ENCODE measurements around the gene NME4.

Gene NME4

DNA sequence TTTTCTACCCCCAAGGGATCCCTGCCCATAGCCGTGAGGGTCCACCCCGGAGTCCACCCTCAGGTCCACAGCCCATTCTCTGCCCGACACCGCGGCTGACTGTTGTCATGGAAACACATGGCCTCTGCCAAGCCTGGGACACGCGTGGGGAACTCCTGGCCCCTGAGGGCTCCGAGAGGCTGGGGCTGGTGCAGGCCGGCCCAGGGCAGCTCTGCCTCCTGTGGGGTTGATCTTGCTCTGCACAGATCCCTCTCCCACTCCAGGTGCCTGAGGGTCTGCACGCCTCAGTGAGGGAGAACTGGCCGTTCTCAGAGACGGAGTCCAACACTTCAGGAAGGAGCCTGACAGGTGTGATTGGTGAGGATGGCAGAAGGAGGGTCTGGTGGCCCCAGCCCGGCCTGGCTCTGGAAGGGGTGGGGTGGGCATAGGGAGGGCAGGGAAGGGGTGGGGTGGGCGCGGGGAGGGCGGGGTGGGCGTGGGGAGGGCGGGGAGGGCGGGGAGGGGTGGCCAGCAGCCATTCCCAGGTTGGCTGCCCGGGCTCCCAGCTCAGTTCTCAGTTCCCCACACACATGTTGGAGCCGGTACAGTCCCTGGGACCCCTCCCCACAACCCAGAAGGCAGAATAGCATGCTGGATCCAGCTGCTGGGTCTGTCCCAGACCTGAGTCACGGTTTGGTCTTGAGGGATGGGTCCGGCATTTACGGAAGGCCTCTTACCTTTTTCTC lies 33.1 kb upstream of the NME4 start:
- no peak for DNase-seq

DNA sequence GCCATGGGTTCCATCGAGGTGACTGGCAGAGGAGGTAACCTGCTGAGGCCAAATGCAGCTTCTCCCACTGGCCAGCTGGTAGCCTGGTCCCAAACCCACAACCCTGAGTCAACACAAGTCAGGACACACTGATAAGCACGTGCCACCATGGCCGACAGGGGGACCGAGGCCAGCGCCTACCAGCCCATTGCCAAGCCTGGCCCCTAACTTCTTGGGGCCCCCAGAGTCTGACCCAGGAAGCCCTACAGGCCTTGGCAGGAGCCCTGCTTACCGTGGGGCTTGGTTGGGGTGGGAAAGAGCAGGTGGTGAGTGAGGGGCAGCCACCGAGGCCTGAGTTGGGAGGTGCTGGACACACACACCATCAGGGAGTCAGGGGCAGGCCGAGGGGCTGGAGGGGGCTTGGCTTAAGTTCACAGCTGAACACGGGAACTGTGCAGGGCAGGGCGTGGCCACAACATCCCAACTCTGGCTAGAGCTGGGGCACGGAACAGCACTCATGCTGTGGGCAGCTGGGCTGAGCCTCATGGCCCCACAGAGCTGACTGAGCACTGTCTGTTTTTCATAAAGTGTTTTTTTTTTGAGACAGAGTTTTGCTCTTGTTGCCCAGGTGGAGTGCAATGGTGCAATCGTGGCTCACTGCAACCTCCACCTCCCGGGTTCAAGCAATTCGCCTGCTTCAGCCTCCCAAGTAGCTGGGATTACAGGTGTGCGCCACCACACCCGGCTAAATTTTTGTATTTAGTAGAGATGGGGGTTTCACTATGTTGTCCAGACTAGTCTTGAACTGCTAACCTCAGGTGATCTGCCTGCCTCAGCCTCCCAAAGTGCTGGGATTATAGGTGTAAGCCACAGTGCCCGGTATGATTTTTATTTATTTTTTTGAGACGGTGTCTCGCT lies 32.2 kb upstream of the NME4 start:
- no peak for DNase-seq

DNA sequence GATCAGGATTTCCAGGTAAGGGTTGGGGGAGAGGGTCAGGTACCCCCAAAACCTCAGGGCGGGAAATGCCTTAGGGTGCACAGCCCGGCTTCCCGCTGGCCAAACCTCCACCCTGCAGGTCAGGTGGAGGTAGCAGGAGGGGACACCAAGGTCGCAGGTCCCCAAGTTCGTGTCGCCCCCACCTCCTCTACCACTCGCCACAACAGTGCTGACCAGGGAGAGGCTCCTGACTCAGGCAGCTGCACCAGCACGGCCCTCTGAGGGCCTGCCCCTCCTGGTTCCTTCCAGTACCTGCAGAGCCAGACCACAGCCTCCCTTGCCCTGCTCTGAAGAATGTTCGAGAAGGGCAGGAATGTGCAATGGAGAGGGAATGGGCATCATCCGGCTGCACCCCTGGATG lies 30.5 kb upstream of the NME4 start:
- DNase-seq, result no peak

DNA sequence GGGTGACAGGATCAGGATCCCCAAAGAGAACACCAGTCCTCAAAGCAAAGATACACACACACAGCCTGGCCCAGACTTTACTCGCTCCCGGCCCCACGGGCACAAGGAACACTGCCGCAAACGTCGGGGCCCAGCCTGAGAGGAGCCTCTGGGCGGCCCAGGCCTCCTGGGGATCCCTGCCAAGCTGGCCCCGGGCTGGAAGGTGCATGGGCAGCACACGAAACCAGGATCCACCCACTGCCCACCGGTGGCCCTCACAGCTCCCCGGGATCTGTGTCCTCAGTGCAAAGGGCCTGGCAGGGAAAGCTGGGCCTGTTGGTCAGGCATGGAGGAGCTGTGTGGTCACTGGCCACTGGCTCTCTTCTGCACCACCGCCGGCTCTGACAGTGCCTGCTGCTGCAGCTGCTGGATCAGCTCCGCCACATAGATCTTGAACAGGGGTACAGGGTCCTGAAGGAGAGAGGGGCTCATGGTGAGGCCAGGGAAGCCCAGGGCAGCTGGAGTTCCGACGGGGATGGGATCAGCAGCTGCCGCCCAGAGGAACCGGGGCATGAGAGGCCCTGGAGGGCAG lies 29.6 kb upstream of the NME4 start:
- no peak for DNase-seq

DNA sequence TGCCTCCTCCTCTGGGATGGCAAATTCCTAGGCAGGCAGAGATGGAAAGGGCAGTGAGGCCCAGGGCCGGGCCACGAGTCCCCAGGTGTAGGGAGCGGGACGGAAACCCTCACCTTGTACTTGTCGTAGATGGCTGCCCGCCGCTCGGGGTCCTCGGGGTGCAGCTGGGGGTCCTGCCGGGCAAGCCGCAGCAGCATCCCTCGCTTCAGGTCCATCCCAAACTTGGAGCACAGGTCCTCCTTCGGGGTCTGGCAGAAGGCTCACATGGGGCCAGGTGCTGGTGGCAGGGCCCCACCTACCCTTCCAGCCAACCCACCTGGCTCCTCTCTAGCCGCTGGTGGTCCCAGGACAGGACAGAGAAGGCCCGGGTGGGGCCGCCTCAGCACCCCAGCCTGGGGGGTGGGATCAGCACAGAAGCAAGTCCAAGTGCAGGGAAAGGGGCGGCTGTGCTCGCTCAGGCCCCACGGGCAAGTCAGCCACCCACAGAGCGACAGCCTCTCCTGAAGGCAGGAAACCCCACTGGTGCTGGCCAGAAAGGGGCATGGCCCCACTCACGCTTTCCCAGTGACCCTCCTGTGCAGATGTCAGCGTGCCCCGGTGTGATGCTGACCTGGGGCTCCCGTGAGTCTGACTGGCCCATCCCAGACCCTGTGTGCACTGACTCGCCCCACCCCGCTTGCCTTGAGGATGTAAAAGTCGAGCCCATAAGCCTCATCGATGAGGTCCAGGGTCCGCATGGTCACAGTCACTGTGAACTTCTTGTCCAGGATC lies 28.4 kb upstream of the NME4 start:
- DNase-seq, result no peak

DNA sequence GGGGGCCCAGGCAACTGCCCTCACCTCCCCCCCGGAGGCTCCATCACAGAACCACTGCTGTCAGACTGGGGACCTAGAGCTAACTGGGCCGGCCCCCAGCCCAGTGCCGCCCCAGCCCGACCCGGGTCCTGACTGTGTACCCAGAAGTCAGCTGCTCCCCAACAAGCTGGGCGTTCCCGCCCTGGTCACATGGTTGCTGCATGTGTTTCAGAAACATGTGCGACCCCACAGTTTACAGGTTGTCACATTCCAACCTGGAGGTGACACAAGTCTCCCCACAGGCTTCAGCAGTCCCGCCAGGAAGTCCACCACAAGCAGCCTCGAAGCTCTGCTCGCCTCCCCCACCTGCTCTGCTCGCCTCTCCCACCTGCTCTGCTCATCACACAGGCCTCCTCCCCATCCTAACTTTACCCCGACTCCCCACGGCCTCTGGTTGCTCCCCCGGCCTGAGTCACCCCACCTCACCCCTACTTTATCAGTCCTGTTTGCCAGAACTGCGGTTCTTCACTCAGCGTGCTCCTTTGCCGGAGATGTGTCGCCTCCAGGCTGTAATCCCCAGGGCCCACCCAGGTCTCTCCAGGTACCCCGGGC lies 27.6 kb upstream of the NME4 start:
- no peak for DNase-seq

DNA sequence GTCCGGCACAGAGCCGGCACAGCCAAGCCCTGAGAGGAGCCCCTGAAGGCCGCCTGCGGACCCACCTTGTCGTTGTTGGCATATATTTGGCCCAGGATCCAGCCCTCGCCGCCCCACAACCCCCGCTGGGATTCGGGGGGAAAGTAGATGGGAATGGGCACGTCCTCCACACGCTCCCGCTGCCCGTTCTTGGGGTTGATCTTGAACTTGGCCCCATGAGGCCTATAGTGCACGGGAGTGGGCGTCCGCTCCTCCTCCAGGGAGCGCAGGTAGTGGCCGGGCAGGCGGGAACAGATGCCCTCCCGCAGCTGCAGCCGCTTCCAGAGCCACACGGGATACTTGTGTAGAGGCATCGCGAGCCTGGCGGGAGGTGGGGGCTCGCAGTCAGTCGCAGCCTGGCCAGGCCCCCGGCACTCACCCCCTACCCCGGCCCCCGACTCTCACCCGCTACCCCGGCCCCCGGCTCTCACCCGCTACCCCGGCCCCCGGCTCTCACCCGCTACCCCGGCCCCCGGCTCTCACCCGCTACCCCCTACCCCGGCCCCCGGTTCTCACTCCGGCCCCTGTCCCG lies 27.0 kb upstream of the NME4 start:
- DNase-seq, result no peak

DNA sequence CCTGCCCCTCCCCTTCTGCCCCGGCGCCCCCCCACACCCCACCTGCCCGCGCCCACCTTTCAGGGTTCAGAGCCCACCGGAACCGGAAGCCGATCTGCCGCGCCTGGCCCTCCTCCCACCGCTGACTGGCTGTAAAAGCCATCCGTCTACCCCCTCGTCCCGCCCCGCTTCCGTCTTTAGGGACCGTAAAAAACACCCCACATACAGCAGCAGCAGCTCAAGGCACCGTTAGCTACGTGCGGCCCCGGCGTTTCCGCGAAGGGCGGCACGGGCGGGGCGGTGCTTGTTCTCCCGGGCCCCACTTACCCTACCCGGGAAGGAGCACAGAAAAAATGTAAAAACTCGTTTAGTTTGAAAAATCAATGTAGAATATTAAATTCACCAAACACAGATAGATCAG lies 26.6 kb upstream of the NME4 start, which contains the start of gene MRPL28:
Gene MRPL28, minus strand, starts transcription at position 96 of the 400 bp plus-strand sequence. CDS start 320 bp downstream, outside the sequence.
- DNase-seq, result peak; percentile 93

DNA sequence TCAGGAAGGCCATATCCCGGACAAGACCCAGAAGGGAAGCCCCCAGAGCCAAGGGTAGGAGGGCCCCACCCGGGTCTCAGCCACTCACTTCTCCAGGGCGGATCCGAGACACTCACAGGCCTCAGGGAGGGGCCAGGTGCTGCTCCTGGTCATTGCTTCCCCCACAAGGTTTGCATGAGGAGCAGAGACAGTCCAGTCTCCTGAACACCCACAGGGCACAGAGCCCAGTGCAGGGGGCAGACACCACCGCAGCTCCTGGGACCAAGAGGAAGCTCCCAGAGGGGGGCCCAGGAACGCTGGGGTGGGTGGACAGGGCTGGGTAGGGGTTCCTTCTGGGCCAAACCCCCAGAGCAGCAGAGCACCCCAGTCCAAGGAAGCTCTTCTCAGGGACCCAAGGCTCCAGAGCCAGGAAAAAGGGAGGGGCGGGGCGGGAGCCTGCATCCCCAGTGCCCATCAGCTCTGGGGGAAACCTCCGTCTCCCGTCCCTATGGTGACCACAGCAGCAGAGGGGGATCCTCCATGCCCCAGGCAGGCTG lies 26.0 kb upstream of the NME4 start:
- DNase-seq, result no peak

DNA sequence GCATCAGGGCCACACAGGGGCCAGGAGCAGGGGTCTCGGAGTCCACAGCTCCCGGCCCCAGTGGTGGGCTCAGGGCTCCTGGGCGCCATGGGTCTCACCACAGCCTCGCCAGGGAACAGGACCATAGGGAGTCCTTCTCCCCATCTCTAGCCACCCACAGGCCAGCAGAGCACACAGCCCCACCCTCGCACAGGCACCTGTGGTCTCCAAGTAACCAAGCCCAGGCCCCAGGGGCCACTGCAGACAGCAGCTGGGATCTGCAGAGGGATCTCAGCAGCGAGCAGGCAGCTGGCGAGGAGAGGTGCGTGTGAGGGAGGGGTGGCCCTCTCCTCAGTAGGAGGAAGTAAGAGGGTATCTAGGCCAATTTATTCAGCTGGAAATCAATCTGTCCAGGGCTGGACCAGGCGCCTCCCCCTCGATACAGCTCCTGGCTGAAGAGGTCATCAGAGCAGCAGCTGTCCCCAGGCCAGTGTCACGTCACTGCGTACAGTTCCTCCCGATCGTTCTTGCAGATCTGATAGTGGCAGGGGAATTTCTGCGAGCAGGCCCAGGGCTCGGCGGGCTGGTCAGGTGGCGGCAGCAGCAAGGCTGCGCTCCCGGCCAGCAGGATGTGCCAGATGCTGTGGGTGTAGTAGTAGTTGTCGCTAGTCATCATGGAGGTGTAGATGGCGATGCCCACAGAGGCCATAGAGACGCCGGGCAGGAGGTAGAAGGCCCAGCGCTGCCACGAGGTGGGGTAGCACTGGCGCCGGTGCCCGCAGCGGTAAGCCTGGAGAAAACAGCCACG lies 25.3 kb upstream of the NME4 start:
- DNase-seq, result no peak

DNA sequence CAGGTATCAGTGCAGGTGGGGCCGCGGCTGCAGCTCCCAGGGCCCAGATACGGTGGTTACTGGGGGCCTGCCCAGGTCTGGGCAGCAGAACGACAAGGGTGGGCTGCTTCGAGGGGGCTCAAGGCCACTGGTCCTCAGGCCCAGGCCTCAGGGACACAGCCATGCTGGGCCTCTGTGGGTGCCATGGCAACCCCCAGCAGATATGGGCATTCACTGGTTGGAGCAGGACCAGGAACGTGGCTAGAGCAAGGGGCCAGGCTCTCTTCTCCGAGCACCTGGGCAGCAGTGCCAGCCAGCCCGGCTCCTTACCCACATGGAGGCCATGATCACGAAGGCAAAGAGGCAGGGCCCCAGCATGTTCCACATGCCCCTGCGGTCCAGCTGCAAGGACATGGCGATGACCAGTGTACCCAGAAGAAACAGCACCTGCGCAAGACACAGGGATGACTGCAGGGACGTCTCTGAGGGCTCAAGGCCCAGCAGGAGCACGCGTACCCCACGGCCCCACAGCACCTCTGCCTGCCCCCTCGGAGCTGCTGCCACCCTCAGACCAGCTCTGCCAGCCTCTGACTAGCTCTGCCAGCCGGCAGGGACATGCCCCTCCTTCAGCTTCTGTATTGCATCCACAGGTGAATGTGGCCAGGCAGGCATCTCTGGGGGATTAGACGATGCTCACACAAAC lies 24.6 kb upstream of the NME4 start:
- no peak for DNase-seq

DNA sequence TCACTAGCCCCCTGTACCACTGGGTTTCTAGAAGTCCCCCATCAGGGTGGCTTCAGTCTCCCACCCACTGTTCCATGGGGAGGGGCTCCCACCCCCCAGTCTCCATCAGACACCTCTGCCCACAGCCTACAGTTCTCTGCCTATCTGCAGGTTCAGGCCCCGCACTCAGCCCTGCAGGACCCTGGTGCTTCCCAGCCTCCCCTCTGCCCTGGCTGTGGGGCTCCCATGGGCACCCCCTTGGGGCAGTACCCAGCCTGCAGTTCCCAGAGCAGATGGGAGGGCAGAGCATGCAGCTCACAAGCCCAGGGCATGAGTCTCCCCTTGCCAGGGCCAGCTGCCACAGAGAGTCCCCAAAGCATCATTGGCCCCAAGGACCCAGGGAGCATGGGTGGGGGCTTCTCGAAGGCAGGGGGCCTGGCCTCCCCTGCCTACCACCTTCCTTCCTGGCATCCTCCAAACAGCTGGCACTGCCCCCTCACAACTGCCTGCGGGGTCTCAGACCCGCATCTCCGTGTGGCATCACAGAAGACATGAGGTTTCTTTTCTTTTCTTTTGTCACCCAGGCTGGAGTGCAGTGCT lies 23.9 kb upstream of the NME4 start:
- no peak for DNase-seq

DNA sequence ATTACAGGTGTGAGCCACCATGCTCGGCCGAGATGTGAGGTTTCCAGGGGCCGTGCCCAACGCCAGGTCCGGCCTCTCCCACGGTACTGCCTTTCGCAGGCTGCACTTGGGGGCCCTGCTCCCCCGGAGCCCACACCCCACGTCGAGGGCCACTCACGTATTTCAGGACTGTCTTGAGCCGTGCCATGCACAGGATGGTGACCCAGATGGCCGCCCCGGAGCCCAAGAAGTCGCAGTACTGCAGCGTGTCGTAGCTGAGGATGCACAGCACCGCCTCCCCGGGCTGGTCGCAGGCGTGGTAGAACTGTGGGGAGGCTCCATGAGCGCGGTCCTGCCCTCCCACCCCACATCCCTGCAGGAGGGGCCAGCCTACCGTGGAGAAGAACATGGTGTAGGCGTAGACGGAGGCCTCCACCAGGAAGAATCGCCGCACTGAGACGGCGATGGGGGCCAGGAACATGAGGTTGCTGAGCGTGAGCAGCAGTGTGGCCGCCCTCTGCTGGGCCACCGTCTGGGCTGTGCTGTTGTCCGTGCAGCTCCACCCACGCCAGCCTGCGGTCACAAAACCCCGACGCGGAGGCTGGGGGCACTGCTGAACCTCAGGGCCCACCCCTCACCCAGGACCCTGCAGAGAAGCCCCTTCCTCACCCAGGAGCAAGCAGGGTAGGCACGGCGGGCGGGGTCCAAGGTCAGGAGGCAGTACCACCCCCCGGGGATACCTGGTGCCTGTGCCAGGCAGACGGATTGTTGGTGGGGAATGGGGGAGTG lies 23.0 kb upstream of the NME4 start:
- DNase-seq, result no peak

DNA sequence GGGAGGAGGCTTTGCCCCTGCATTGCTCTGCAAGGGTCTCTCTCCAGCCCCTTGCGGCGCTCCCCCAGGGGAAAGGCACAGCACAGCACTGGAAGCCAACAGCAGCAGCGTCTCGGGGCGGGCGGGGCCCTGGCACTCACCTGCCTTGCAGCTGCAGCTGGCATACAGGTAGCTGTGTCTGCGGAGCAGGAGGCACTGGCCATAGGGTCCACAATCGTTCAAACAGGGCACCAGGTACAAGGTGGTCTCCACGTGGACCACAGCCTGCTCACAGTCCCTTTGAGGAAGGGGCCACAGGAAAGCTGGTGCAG lies 22.4 kb upstream of the NME4 start:
- DNase-seq, result no peak

DNA sequence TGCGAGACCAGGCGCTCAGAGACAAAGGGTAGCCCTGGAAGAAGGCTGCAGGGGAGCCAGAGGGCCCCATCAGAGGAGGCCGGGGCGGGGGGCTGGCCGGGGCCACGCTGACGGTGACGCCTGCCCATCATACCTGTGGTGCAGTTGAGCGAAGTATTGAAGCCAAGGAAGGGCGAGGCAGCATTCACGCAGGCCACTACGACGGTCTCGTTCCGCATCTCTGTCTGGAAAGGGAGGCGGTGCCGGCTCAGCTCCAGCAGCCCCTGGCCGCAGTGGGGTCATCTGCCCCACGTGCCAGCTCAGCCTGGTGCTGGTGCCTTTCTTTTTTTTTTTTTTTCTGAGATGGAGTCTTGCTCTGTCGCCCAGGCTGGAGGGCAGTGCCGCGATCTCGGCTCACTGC lies 21.8 kb upstream of the NME4 start:
- no peak for DNase-seq

DNA sequence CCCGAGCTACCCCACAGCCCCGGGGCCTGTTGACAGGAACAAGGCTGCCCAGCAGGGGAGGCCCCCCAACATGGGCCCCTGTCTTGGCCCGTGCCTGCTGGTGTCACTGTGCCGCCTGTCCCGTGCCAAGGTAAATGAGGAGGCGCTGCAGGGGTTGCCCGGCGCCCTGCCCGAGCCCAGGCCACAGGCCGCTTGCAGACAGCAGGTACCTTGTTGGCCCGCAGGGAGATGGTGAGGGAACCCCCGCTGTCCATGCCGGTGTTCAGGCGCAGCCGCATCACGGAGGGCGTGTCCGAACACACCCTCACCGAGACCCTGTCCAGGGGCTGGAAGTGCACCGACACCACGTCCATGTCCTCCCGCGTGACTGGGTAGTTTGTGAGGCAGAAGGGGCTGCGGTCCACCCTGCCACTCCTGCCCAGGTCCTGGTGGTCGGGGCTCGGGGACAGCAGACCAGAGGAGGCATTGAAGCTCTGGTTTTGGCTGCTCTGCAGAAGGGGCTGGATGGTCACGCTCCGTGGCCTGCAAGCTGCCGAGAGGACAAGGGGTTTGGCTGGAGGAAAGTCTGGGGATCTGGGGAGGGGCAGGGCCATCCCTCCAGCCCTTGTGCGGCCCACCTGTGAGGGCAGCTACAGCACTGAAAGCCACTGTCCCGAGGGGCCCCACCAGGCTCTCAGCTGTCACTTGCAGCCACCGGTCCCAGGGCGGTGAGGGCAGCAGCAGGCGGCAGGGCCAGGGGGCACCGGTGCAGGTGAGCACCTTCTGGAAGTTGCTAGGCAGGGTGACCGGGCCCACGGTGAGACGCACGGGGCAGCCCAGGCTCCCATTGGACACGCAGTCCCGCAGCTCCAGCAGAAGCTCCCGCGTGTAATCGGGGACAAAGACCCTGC lies 20.8 kb upstream of the NME4 start:
- DNase-seq, result no peak

DNA sequence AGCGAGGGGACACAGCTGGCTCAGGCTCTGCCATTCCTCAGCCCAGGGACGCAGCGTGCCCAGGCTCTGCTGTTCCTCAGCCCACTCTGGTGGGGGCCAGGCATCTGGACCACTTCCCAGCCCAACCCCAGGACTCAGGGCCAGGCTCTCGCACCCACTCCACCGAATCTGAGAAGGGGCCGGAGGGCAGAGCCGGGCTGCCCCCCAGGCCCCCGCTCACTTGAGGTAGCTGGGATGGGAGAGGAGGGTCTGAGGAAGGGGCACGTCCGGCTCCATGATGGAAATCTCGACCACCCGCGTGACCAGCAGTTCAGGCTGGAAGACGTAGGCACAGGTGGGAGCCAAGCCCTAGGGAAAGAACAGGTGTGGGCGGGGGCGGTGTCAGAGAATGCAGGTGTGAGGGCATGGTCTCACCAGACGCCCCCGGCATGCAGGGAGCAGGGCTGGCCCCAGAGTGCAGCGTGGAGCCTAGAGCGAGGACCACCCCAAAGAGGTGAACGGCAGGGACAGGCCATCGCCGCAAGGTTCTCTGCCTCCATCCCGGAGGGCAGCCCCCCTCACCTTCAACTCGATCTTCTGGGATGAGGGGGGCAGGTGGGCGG lies 20.1 kb upstream of the NME4 start:
- DNase-seq, result no peak

DNA sequence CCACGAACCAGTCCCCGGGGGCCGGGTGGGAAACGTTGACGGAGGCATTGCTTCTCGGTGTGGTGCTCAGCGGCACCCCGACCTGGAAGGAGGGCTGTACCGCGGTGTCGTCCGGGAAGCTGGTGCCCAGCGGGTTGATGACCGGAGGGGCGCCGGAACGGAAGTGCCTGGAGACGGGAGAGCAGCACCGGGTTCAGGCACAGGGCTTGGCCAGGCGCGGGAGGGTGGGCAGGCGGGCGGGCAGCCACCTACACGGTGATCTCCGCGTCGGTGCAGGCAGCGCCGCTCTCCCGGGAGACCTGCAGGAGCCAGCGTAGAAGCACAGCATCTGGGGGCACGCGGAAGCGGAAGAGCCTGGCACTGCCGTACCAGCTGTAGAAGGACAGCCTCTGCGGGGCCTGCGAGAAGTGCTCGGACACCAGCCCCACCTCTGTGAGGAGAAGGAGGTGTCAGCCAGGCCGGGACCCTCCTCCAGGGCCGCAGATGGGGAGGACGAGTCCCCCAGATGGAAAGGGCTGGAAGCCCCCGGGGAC lies 19.5 kb upstream of the NME4 start:
- no peak for DNase-seq

Measured in DMS79 treated with DMSO at 0.1 percent for 48 hours (cell line).